ENCODE data around the gene FBXL7. TPM values are rescaled to one million over a fixed set of nuclear protein-coding genes. Genes with fewer than 3 reads are reported as not detected.
A peak's percentile ranks its signal among the peaks of the same experiment; 100 is the strongest.

FBXL7 gene
- total RNA-seq, 1 donor from 2014 or later, result 4.4 TPM

DNA sequence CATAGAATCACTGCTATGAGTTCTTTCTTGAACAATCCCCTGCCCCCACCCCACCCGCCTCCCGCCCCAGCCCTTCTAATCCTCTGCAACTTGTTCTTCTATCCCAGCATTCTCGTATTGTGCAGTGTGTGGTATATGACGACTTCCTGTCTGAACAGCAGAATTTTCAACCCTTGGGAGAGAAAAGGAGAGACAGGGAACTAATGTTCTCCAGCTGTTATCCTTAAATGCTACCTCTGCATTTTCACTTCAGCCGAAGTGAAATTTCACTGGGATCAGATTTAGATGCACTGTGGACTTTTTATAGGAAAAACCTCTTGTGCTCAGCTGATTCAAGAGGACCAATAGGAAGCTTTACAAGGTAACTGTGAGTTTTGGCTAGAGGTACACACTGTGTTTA, 2.2 kb downstream of the FBXL7 start:
- TF ChIP-seq CTCF (IDR thresholded peaks at IDR 0.05; ENCODE audit: insufficient read depth, low read length, poor library complexity, severe bottlenecking), result no peak
- Histone ChIP-seq H3K36me3 (ENCODE audit: control insufficient read depth, insufficient read depth, low read length) (no peaks in the 10 kb centered on the region), H3K4me3 (ENCODE audit: low read depth, low read length) (peak overlapping the region; percentile 93), H3K27me3 (ENCODE audit: control insufficient read depth, insufficient read depth, low read length) (no peaks in the 10 kb centered on the region)
- DNase-seq (ENCODE audit: low read depth), result no peak

GRCh38 chr5:15506146-15506545, 6.2 kb downstream of the FBXL7 start:
- no peaks in the 10 kb centered on the region for H3K27me3 ChIP-seq (ENCODE audit: control insufficient read depth, insufficient read depth, low read length)
- no peak overlapping the region for H3K4me3 ChIP-seq (ENCODE audit: low read depth, low read length)
- H3K36me3 ChIP-seq (ENCODE audit: control insufficient read depth, insufficient read depth, low read length), result no peaks in the 10 kb centered on the region
- no peak for TF ChIP-seq CTCF (IDR thresholded peaks at IDR 0.05; ENCODE audit: insufficient read depth, low read length, poor library complexity, severe bottlenecking)
- DNase-seq (ENCODE audit: low read depth), result no peak

DNA sequence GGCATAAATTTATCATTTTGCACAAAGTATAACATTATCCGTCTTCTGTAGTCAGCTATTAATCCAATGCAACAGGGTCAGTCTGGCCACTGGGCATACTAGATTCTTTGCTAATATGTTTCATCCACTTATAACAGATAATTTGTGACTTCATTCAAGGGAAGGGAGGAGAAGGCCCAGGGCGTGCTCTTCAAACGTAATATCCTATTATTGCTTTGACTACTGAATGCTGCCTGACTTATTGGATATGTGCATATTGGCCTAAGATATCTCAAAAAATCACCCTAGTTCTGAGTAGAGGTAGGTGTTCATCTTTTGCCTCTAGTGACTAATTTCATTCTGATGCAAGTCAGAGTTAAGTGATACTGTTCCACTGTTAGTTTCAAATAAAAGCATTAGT, 6.9 kb downstream of the FBXL7 start:
- TF ChIP-seq CTCF (IDR thresholded peaks at IDR 0.05; ENCODE audit: insufficient read depth, low read length, poor library complexity, severe bottlenecking), result no peak
- Histone ChIP-seq H3K4me3 (ENCODE audit: low read depth, low read length) (no peak overlapping the region), H3K36me3 (ENCODE audit: control insufficient read depth, insufficient read depth, low read length) (no peaks in the 10 kb centered on the region)

DNA sequence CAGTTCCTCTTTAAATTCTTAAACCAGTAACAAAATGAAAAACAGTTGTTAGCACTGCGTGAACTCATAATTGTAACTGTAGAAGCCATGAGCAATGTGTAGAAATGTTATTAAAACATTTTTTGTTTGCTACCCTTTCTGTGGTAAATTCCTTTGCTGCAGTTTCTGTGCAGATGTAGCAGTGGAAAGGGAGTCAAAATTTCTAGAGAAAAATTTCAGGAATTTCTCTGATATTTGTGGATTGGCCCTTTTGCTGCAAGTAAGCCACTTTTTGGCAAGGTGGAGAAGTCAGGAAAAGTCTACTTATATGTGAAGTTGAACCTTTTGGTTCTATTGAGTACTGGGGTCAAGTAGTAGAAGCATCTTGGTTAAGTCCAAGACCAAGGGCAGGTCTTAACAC, 10.1 kb downstream of the FBXL7 start:
- H3K36me3 ChIP-seq (ENCODE audit: control insufficient read depth, insufficient read depth, low read length), result no peaks in the 10 kb centered on the region
- no peak for TF ChIP-seq CTCF (IDR thresholded peaks at IDR 0.05; ENCODE audit: insufficient read depth, low read length, poor library complexity, severe bottlenecking)
- no peak for DNase-seq (ENCODE audit: low read depth)
- no peaks in the 10 kb centered on the region for H3K27me3 ChIP-seq (ENCODE audit: control insufficient read depth, insufficient read depth, low read length)
- H3K4me3 ChIP-seq (ENCODE audit: low read depth, low read length), result no peak overlapping the region

More for the DNA sequence above, 6.9 kb downstream of the FBXL7 start:
- DNase-seq (ENCODE audit: low read depth), result no peak
- no peaks in the 10 kb centered on the region for H3K27me3 ChIP-seq (ENCODE audit: control insufficient read depth, insufficient read depth, low read length)

- Histone ChIP-seq H3K27me3 (ENCODE audit: control insufficient read depth, insufficient read depth, low read length) (no peaks in the 10 kb centered on the region), H3K36me3 (ENCODE audit: control insufficient read depth, insufficient read depth, low read length) (no peaks in the 10 kb centered on the region), H3K4me3 (ENCODE audit: low read depth, low read length) (no peak overlapping the region)
- DNase-seq (ENCODE audit: low read depth), result no peak
- no peak for TF ChIP-seq CTCF (IDR thresholded peaks at IDR 0.05; ENCODE audit: insufficient read depth, low read length, poor library complexity, severe bottlenecking)
Measured at GRCh38 chr5:15510831-15511230, 10.9 kb downstream of the FBXL7 start.

DNA sequence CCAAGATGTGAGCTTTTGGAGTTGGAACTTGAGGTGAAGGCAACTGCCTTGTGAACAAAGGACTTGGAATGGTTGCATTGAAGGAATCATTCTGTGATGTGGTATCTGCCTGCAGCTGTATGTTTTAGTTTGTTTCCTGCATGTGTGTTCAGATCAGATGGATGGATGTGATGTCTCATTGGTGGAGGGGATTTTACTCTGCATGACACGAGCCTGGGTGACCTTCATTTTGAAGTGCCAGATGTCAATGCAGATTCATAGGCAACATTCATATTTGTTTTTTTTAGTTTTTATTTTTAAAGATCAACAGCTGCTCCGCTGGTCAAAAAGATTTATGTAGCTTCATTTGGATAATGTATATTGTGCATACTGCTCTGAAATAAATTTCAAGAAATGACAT, 13.5 kb downstream of the FBXL7 start:
- Histone ChIP-seq H3K27me3 (ENCODE audit: control insufficient read depth, insufficient read depth, low read length) (no peaks in the 10 kb centered on the region), H3K36me3 (ENCODE audit: control insufficient read depth, insufficient read depth, low read length) (no peaks in the 10 kb centered on the region), H3K4me3 (ENCODE audit: low read depth, low read length) (no peak overlapping the region)
- no peak for DNase-seq (ENCODE audit: low read depth)
- no peak for TF ChIP-seq CTCF (IDR thresholded peaks at IDR 0.05; ENCODE audit: insufficient read depth, low read length, poor library complexity, severe bottlenecking)

Data from kidney epithelial cell (primary cell).